ENCODE results near the gene RHEBL1.

- TF ChIP-seq CTCF (optimal IDR thresholded peaks at IDR 0.05 in 1 of 3, IDR thresholded peaks at IDR 0.05 in 1 of 3, conservative IDR thresholded peaks at IDR 0.05 in 1 of 3; ENCODE audit: extremely low read depth in 1 of 3, insufficient read depth in 2 of 3, low read length in 3 of 3) (no peak), EZH2 (IDR thresholded peaks at IDR 0.05; ENCODE audit: low read length) (no peak)
Measured at GRCh38 chr12:49028666-49029275, 41.0 kb downstream of the RHEBL1 start.

Measured in keratinocyte (primary cell).